ENCODE measurements around the gene NT5DC4. TPM values are rescaled to one million over a fixed set of nuclear protein-coding genes. Genes with fewer than 3 reads are reported as not detected.

NT5DC4 gene
- total and polyA plus RNA-seq, 4 donors: 1.2 TPM; not detected in 3

GRCh38 chr2:112727276-112728028, 6.6 kb downstream of the NT5DC4 start:
- H3K4me3 ChIP-seq (ENCODE audit: low read depth in 1 of 3, low read length in 3 of 3): no peak overlapping the region
- no peaks in the 10 kb centered on the region for H3K9me3 ChIP-seq (ENCODE audit: control insufficient read depth in 4 of 4, low read length in 3 of 4)
- no peaks in the 10 kb centered on the region for H3K36me3 ChIP-seq (ENCODE audit: control insufficient read depth in 4 of 4, insufficient read depth in 3 of 4, low read depth in 1 of 4, low read length in 3 of 4)
- no peak for TF ChIP-seq TAF1 (conservative IDR thresholded peaks at IDR 0.05)
- TF ChIP-seq FOXA1 (IDR thresholded peaks at IDR 0.05): no peak
- no peak for TF ChIP-seq NR2F2 (IDR thresholded peaks at IDR 0.05)
- no peak for TF ChIP-seq RXRA (IDR thresholded peaks at IDR 0.05)
- no peak for TF ChIP-seq CTCF (IDR thresholded peaks at IDR 0.05; ENCODE audit: low read depth, low read length, missing input control)
- no peak for TF ChIP-seq REST (IDR thresholded peaks at IDR 0.05)
- no peak for TF ChIP-seq FOXA2 (IDR thresholded peaks at IDR 0.05)
- no peak for TF ChIP-seq EGR1 (IDR thresholded peaks at IDR 0.05; ENCODE audit: low read depth in 2 of 2)
- TF ChIP-seq ATF3 (IDR thresholded peaks at IDR 0.05): no peak
- 85% methylated on average over 19 of the region's 19 CpGs for WGBS
- no peak for DNase-seq (ENCODE audit: low spot score)
- H3K9ac ChIP-seq (ENCODE audit: low read depth in 1 of 2, low read length in 2 of 2): no peak overlapping the region
- no peaks in the 10 kb centered on the region for H3K27me3 ChIP-seq (ENCODE audit: control insufficient read depth in 4 of 4, insufficient read depth in 4 of 4, low read length in 3 of 4)
- H3K27ac ChIP-seq (ENCODE audit: low read depth in 1 of 2, low read length in 2 of 2): no peak overlapping the region
- peaks cover 0 to 2% (median 0%) of the 10 kb centered on the region in 4 donors for H3K4me1 ChIP-seq (ENCODE audit: control insufficient read depth in 4 of 4, insufficient read depth in 4 of 4, low read length in 3 of 4)

- peaks cover 0 to 2% (median 0%) of the 10 kb centered on the region in 4 donors for H3K4me1 ChIP-seq (ENCODE audit: control insufficient read depth in 4 of 4, insufficient read depth in 4 of 4, low read length in 3 of 4)
- H3K9me3 ChIP-seq (ENCODE audit: control insufficient read depth in 4 of 4, low read length in 3 of 4): no peaks in the 10 kb centered on the region
- H3K36me3 ChIP-seq (ENCODE audit: control insufficient read depth in 4 of 4, insufficient read depth in 3 of 4, low read depth in 1 of 4, low read length in 3 of 4): no peaks in the 10 kb centered on the region
- no peak overlapping the region for H3K9ac ChIP-seq (ENCODE audit: low read depth in 1 of 2, low read length in 2 of 2)
- 65% methylated on average over 4 of the region's 4 CpGs for WGBS
- no peak overlapping the region for H3K27ac ChIP-seq (ENCODE audit: low read depth in 1 of 2, low read length in 2 of 2)
- TF ChIP-seq EGR1 (IDR thresholded peaks at IDR 0.05; ENCODE audit: low read depth in 2 of 2): no peak
- DNase-seq (ENCODE audit: low spot score): no peak
- no peak overlapping the region for H3K4me3 ChIP-seq (ENCODE audit: low read depth in 1 of 3, low read length in 3 of 3)
- H3K27me3 ChIP-seq (ENCODE audit: control insufficient read depth in 4 of 4, insufficient read depth in 4 of 4, low read length in 3 of 4): no peaks in the 10 kb centered on the region
Observed at GRCh38 chr2:112728029-112728362, 7.2 kb downstream of the NT5DC4 start.

- no peak overlapping the region for H3K27ac ChIP-seq (ENCODE audit: low read depth in 1 of 2, low read length in 2 of 2)
- TF ChIP-seq FOXA2 (IDR thresholded peaks at IDR 0.05): no peak
- TF ChIP-seq MAX (IDR thresholded peaks at IDR 0.05): no peak
- no peak for TF ChIP-seq EGR1 (IDR thresholded peaks at IDR 0.05; ENCODE audit: low read depth in 2 of 2)
- no peak for TF ChIP-seq REST (IDR thresholded peaks at IDR 0.05)
- no peak for TF ChIP-seq RAD21 (IDR thresholded peaks at IDR 0.05)
- no peak for TF ChIP-seq HNF4A (conservative IDR thresholded peaks at IDR 0.05)
- TF ChIP-seq TAF1 (conservative IDR thresholded peaks at IDR 0.05): no peak
- TF ChIP-seq HNF4G (IDR thresholded peaks at IDR 0.05): no peak
Observed at GRCh38 chr2:112728378-112729175, 7.8 kb downstream of the NT5DC4 start.

More at GRCh38 chr2:112728378-112729175, 7.8 kb downstream of the NT5DC4 start:
- no peak overlapping the region for H3K9ac ChIP-seq (ENCODE audit: low read depth in 1 of 2, low read length in 2 of 2)
- peaks cover 0 to 2% (median 0%) of the 10 kb centered on the region in 4 donors for H3K4me1 ChIP-seq (ENCODE audit: control insufficient read depth in 4 of 4, insufficient read depth in 4 of 4, low read length in 3 of 4)
- WGBS: 56% methylated on average over 11 of the region's 11 CpGs
- H3K9me3 ChIP-seq (ENCODE audit: control insufficient read depth in 4 of 4, low read length in 3 of 4): no peaks in the 10 kb centered on the region
- DNase-seq (ENCODE audit: low spot score): no peak
- H3K4me3 ChIP-seq (ENCODE audit: low read depth in 1 of 3, low read length in 3 of 3): no peak overlapping the region
- H3K27me3 ChIP-seq (ENCODE audit: control insufficient read depth in 4 of 4, insufficient read depth in 4 of 4, low read length in 3 of 4): no peaks in the 10 kb centered on the region
- H3K36me3 ChIP-seq (ENCODE audit: control insufficient read depth in 4 of 4, insufficient read depth in 3 of 4, low read depth in 1 of 4, low read length in 3 of 4): no peaks in the 10 kb centered on the region
